H1 (cell line): ENCODE data around the gene ACSM2B. TPM values are rescaled to one million over a fixed set of nuclear protein-coding genes. Genes with fewer than 3 reads are reported as not detected.
"Not testable (repeated sequence)": the region's sequence is repeated elsewhere in the genome, so short reads cannot be mapped to it uniquely, and the experiment has no call there.

ENCODE experiments used
- CTCF ChIA-PET: fragments of 300-600 bp; sonication (Branson Sonifier 250); formaldehyde crosslinking; loops from one replicate; lab custom pipeline; 2021; ENCODE audit not compliant: partially characterized antibody; lab: Charles Lee
- POLR2A ChIA-PET: fragments of 300-600 bp; sonication (Branson Sonifier 250); formaldehyde crosslinking; loops from one replicate; lab custom pipeline; 2021; ENCODE audit warnings: inconsistent platforms; ENCODE audit not compliant: partially characterized antibody; lab: Charles Lee
- DNase-seq, 2 experiments: peaks; one replicate each; pipeline versions ENCODE4 v3.0.0 to v3.0.0-alpha.2; 2010 to 2022; ENCODE audit warnings: low spot score in 2 of 2, low read depth in 1 of 2, mixed read lengths in 1 of 2
- FAIRE-seq: peaks from 2 replicates; lab custom pipeline; 2011; peaks lifted over from hg19 to GRCh38; lab: Jason Lieb, UNC
- H2AFZ ChIP-seq: 2 replicates; pipeline ENCODE4 v1.8.1; 2012; ENCODE audit warnings: low read length, inconsistent platforms
- H2AK5ac ChIP-seq: 2 replicates; pipeline ENCODE4 v1.6.1; 2013; ENCODE audit warnings: low read depth, low read length
- H2BK120ac ChIP-seq: replicated peaks from 2 replicates; pipeline ENCODE3; 2013; ENCODE audit warnings: low read depth, low read length, inconsistent platforms
- H2BK12ac ChIP-seq: 2 replicates; pipeline ENCODE4 v1.6.1; 2013; ENCODE audit warnings: low read depth, low read length
- H2BK15ac ChIP-seq: 2 replicates; pipeline ENCODE4 v1.6.1; 2013; ENCODE audit warnings: low read length
- H2BK20ac ChIP-seq: 2 replicates; pipeline ENCODE4 v1.6.1; 2013; ENCODE audit warnings: low read length
- H2BK5ac ChIP-seq: 2 replicates; pipeline ENCODE4 v1.6.1; 2013; ENCODE audit warnings: low read depth, low read length
- H3K14ac ChIP-seq: 2 replicates; pipeline ENCODE4 v1.6.1; 2013; ENCODE audit warnings: inconsistent platforms; ENCODE audit not compliant: insufficient read length
- H3K18ac ChIP-seq: 2 replicates; pipeline ENCODE4 v1.6.1; 2013; ENCODE audit warnings: low read length; ENCODE audit errors: extremely low read depth
- H3K23ac ChIP-seq: 2 replicates; pipeline ENCODE4 v1.6.1; 2013; ENCODE audit warnings: inconsistent platforms; ENCODE audit not compliant: insufficient read length
- H3K23me2 ChIP-seq: 2 replicates; pipeline ENCODE4 v1.6.1; 2013; ENCODE audit warnings: low read depth, low read length
- H3K27ac ChIP-seq: 2 replicates; pipeline ENCODE4 v1.6.1; 2011; ENCODE audit warnings: low read depth, low read length, inconsistent platforms
- H3K27me3 ChIP-seq, 4 experiments: replicated peaks in 1 of 4; 1 replicate in 1 of 4; 2 replicates in 3 of 4; pipeline versions ENCODE4 v1.6.1 to v1.8.1; 2011 to 2013; ENCODE audit warnings: low read length in 3 of 4, mild to moderate bottlenecking in 3 of 4, inconsistent platforms in 2 of 4, mixed read lengths in 2 of 4, moderate library complexity in 1 of 4; ENCODE audit not compliant: control insufficient read depth in 3 of 4, insufficient read depth in 3 of 4; ENCODE audit errors: extremely low read depth in 1 of 4
- H3K36me3 ChIP-seq, 4 experiments: 2 replicates each; pipeline versions ENCODE4 v1.6.1 to v1.8.1; 2011 to 2013; ENCODE audit warnings: mild to moderate bottlenecking in 4 of 4, low read length in 3 of 4, moderate library complexity in 2 of 4, control low read depth in 1 of 4, inconsistent platforms in 1 of 4; ENCODE audit not compliant: insufficient read depth in 4 of 4, control insufficient read depth in 2 of 4
- H3K4ac ChIP-seq: replicated peaks from 2 replicates; pipeline ENCODE3; 2013; ENCODE audit warnings: low read length, low read depth, mixed read lengths, inconsistent platforms; ENCODE audit not compliant: insufficient read length
- H3K4me1 ChIP-seq, 4 experiments: replicated peaks in 1 of 4; 1 replicate in 1 of 4; 2 replicates in 3 of 4; pipeline versions ENCODE4 v1.6.1 to v1.8.1; 2011 to 2013; ENCODE audit warnings: low read length in 3 of 4, inconsistent platforms in 2 of 4, mixed read lengths in 1 of 4; ENCODE audit not compliant: insufficient read depth in 4 of 4, control insufficient read depth in 3 of 4
- H3K4me2 ChIP-seq, 2 experiments: 2 replicates each; pipeline versions ENCODE4 v1.6.1 to v1.8.1; 2011 to 2013; ENCODE audit warnings: low read depth in 2 of 2, low read length in 2 of 2, control low read depth in 1 of 2, inconsistent platforms in 1 of 2, mild to moderate bottlenecking in 1 of 2; ENCODE audit not compliant: insufficient read depth in 1 of 2
- H3K4me3 ChIP-seq, 4 experiments: fragments of 200-600, 300-600 bp in 1 of 4; sonication (generic), shearing (Covaris generic), sonication (Bioruptor Twin) in 1 of 4; 2 replicates each; pipeline versions ENCODE4 v1.5.1 to v1.8.1; 2011 to 2016; ENCODE audit warnings: low read length in 4 of 4, low read depth in 3 of 4, control low read depth in 2 of 4, inconsistent platforms in 2 of 4, mild to moderate bottlenecking in 2 of 4, mixed read lengths in 1 of 4, moderate library complexity in 1 of 4; ENCODE audit not compliant: insufficient read depth in 2 of 4; ENCODE audit errors: extremely low read depth in 1 of 4
- H3K56ac ChIP-seq: replicated peaks from 2 replicates; pipeline ENCODE3; 2013; ENCODE audit warnings: low read depth, mild to moderate bottlenecking, mixed read lengths, low read length, inconsistent platforms; ENCODE audit not compliant: insufficient read length
- H3K79me1 ChIP-seq: 2 replicates; pipeline ENCODE4 v1.6.1; 2013; ENCODE audit warnings: low read depth, low read length, control low read depth
- H3K79me2 ChIP-seq, 2 experiments: 2 replicates each; pipeline versions ENCODE4 v1.6.1 to v1.8.1; 2012 to 2013; ENCODE audit warnings: low read length in 2 of 2, mild to moderate bottlenecking in 2 of 2, inconsistent platforms in 1 of 2; ENCODE audit not compliant: insufficient read depth in 2 of 2, control insufficient read depth in 1 of 2
- H3K9ac ChIP-seq, 4 experiments: replicated peaks in 1 of 4; 1 replicate in 1 of 4; 2 replicates in 3 of 4; pipeline versions ENCODE4 v1.6.1 to v1.8.1; 2011 to 2013; ENCODE audit warnings: low read depth in 3 of 4, low read length in 3 of 4, control low read depth in 2 of 4, mild to moderate bottlenecking in 2 of 4, moderate library complexity in 2 of 4, inconsistent platforms in 1 of 4; ENCODE audit errors: extremely low read depth in 1 of 4
- H3K9me3 ChIP-seq, 2 experiments: 2 replicates each; pipeline versions ENCODE4 v1.6.1 to v1.8.1; 2012 to 2013; ENCODE audit warnings: mild to moderate bottlenecking in 2 of 2, moderate library complexity in 2 of 2, control low read depth in 1 of 2, inconsistent platforms in 1 of 2, low read depth in 1 of 2, low read length in 1 of 2, mixed read lengths in 1 of 2; ENCODE audit not compliant: insufficient read depth in 2 of 2
- H4K20me1 ChIP-seq, 2 experiments: replicated peaks in 1 of 2; 2 replicates each; pipeline versions ENCODE3 to v1.8.1; 2011 to 2013; ENCODE audit warnings: inconsistent platforms in 2 of 2, low read length in 2 of 2, mild to moderate bottlenecking in 1 of 2; ENCODE audit not compliant: insufficient read depth in 2 of 2, control insufficient read depth in 1 of 2
- H4K5ac ChIP-seq: 2 replicates; pipeline ENCODE4 v1.6.1; 2013; ENCODE audit warnings: low read length, low read depth, mixed read lengths, inconsistent platforms; ENCODE audit not compliant: insufficient read length
- H4K8ac ChIP-seq: 2 replicates; pipeline ENCODE4 v1.8.0; 2013; ENCODE audit warnings: mild to moderate bottlenecking, moderate library complexity, low read length, inconsistent platforms; ENCODE audit not compliant: insufficient read depth; ENCODE audit errors: extremely low read depth
- H4K91ac ChIP-seq: replicated peaks from 2 replicates; pipeline ENCODE3; 2013; ENCODE audit warnings: low read length, mixed read lengths, inconsistent platforms; ENCODE audit not compliant: insufficient read length
- WGBS, 2 experiments: shearing (Covaris generic) in 1 of 2; methylation state at CpG; one replicate each; pipeline versions ENCODE4 v1.1.6 to v1.1.7; 2013 to 2015; ENCODE audit warnings: low lambda C conversion rate in 2 of 2, mixed read lengths in 2 of 2, inconsistent platforms in 1 of 2, low coverage in 1 of 2, missing lambda C conversion rate in 1 of 2; ENCODE audit not compliant: insufficient replicate concordance in 2 of 2, insufficient coverage in 1 of 2, insufficient read length in 1 of 2; ENCODE audit errors: extremely low coverage in 1 of 2, missing lambda C conversion rate in 1 of 2; 5-methylcytosine and 5-hydroxymethylcytosine counted together
- polyA plus RNA-seq, 7 experiments: library from polyadenylated mRNA; depleted of rRNA in 3 of 7; stranded (reverse) in 5 of 7; unstranded in 2 of 7; fragments of >200 nt in 5 of 7; fragments of 200-250 nt in 2 of 7; gene quantifications; 1 replicate in 5 of 7; 2 replicates in 1 of 7; 4 replicates in 1 of 7; pipeline versions ENCODE4 v1.2.1 to v1.2.3, GENCODE V29; 2011 to 2013; ENCODE audit warnings: missing spikeins in 2 of 7, mixed read lengths in 2 of 7
- total RNA-seq: library from RNA; stranded (reverse); fragmentation: NEBNext Ultra II Directional; extraction: Animal tissue kit (Norgen Biotek cat#: 25700); gene quantifications from 2 replicates; pipeline ENCODE4 v1.2.1, GENCODE V29; 2021

The ACSM2B gene
- total and polyA plus RNA-seq, 2 of the 8 experiments (the other 6 are each of a cell fraction or from before 2014, with no cell fraction given), result not detected

DNA sequence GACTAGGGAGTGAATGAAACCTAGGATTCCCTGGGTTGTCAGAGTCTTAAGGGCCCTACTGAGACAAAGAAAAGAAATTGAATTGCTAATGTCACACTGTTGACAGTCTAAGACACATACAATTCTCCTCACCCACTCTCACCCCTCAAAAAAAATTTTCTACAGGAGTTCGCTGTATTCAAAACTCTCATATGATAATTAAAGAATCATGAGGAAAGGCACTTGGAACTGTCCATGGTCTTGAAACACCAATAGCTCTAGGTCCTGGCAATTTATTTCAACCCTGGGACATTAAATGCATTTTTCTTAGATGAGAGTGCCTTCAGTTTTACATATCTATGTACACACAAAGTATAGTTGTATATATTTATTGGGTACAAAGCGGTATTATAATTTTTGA lies 20.5 kb downstream of the ACSM2B start:
- H2BK5ac ChIP-seq, H3K23ac ChIP-seq, H2BK15ac ChIP-seq, CTCF ChIA-PET, H2BK120ac ChIP-seq, H3K79me1 ChIP-seq, H3K23me2 ChIP-seq, H3K27me3 ChIP-seq, H3K27ac ChIP-seq, H2BK20ac ChIP-seq, H4K20me1 ChIP-seq, H3K9me3 ChIP-seq, H3K14ac ChIP-seq, H3K56ac ChIP-seq, H3K4ac ChIP-seq, H3K79me2 ChIP-seq, H3K36me3 ChIP-seq, POLR2A ChIA-PET, H3K4me1 ChIP-seq, H2AK5ac ChIP-seq, H3K4me3 ChIP-seq, H2BK12ac ChIP-seq, H3K18ac ChIP-seq, H2AFZ ChIP-seq, H4K91ac ChIP-seq, DNase-seq, H3K9ac ChIP-seq, H3K4me2 ChIP-seq, H4K5ac ChIP-seq, H4K8ac ChIP-seq: not testable (repeated sequence)
- FAIRE-seq, result peak; percentile 39
- 98% methylated on average over 2 of the region's 2 CpGs; no CpG with 5 or more reads in 1 of the 2 experiments for WGBS, 2 experiments

DNA sequence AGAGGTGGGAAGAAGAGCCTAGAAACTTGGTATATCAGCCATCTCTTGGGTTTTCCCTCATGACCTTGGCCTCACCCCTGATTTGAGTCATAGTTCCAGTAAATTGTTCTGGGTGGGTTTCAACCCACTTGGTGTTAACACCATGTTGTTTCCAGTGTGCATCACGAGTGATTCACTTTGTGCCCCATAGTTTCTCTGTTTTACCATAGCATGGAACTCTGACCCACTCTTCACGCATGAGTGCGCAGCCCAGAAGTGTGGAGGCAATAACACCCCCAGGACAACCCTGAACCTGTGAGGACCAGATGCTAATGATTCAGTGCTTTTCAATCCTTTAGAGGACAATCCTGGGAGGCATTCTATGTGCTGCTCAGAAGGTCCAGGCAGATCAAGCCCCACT lies 21.5 kb downstream of the ACSM2B start:
- H2AFZ ChIP-seq, H2BK20ac ChIP-seq, H2BK12ac ChIP-seq, H3K23ac ChIP-seq, H4K8ac ChIP-seq, H3K36me3 ChIP-seq, H4K20me1 ChIP-seq, POLR2A ChIA-PET, H4K91ac ChIP-seq, H2BK120ac ChIP-seq, H3K18ac ChIP-seq, H4K5ac ChIP-seq, H3K79me2 ChIP-seq, DNase-seq, H3K9ac ChIP-seq, H3K9me3 ChIP-seq, H3K4me1 ChIP-seq, H2AK5ac ChIP-seq, CTCF ChIA-PET, H3K4me3 ChIP-seq, H2BK15ac ChIP-seq, H3K23me2 ChIP-seq, FAIRE-seq, H3K79me1 ChIP-seq, H3K4me2 ChIP-seq, H3K56ac ChIP-seq, H3K14ac ChIP-seq, H3K27ac ChIP-seq, H3K4ac ChIP-seq, H2BK5ac ChIP-seq, H3K27me3 ChIP-seq: not testable (repeated sequence)
- 90% methylated on average over 3 of the region's 3 CpGs; no CpG with 5 or more reads in 1 of the 2 experiments for WGBS, 2 experiments
